HepG2 (cell line): Measurements from ENCODE around the gene HSD11B1. TPM values are rescaled to one million over a fixed set of nuclear protein-coding genes. Genes with fewer than 3 reads are reported as not detected.

Experiments
- ATAC-seq: fragments of 200-7000 bp; cut with Tn5 transposase; 3 replicates; pipeline ENCODE4 v1.9.1; 2020; ENCODE audit warnings: mild to moderate bottlenecking, moderate library complexity
- BruUV-seq: library from RNA; stranded (reverse); fragments of 400-500 nt; replicated peaks from 2 replicates; lab custom pipeline; 2021; lab: Mats Ljungman, UMichigan
- CTCF ChIA-PET: fragments of 300-600 bp; formaldehyde crosslinking; extraction: SDS; loops from one replicate; lab custom pipeline; 2021; ENCODE audit warnings: low total read pairs, inconsistent platforms, low intra/inter-chr PET ratio; lab: Yijun Ruan, JAX
- POLR2A ChIA-PET: fragments of 350-600 bp; sonication (Branson Sonifier 250); formaldehyde crosslinking; loops from one replicate; lab custom pipeline; 2020; ENCODE audit warnings: antibody characterized with exemption, inconsistent platforms; lab: Yijun Ruan, JAX
- DNase-seq: peaks from one replicate; pipeline ENCODE4 v3.0.0-alpha.2; 2015; ENCODE audit warnings: low spot score
- FAIRE-seq: peaks from 3 replicates; lab custom pipeline; 2011; peaks lifted over from hg19 to GRCh38; lab: Jason Lieb, UNC
- H2AFZ ChIP-seq: one replicate; pipeline ENCODE4 v1.6.1; 2011; ENCODE audit warnings: low read length, inconsistent platforms
- H3K27ac ChIP-seq: fragments of 300-600 bp; 3 replicates; pipeline ENCODE4 v1.8.0; 2011; ENCODE audit warnings: mixed run types, mild to moderate bottlenecking, mixed read lengths, low read length, inconsistent platforms; ENCODE audit not compliant: insufficient read depth; ENCODE audit errors: extremely low read length
- H3K27me3 ChIP-seq, 2 experiments: fragments of 200-600 bp in 1 of 2; 2 replicates in 1 of 2; 3 replicates in 1 of 2; pipeline versions ENCODE4 v1.6.0 to v1.8.0; 2011; ENCODE audit warnings: low read length in 2 of 2, mild to moderate bottlenecking in 2 of 2, moderate library complexity in 2 of 2, inconsistent platforms in 1 of 2; ENCODE audit not compliant: insufficient read depth in 2 of 2, control insufficient read depth in 1 of 2
- H3K36me3 ChIP-seq, 2 experiments: fragments of 200-600 bp in 1 of 2; replicated peaks in 1 of 2; 2 replicates in 1 of 2; 3 replicates in 1 of 2; pipeline versions ENCODE4 v1.5.1 to v1.8.0; 2011; ENCODE audit warnings: low read length in 2 of 2, inconsistent platforms in 1 of 2; ENCODE audit not compliant: insufficient read depth in 2 of 2, control insufficient read depth in 1 of 2
- H3K4me1 ChIP-seq: 2 replicates; pipeline ENCODE4 v1.5.1; 2012; ENCODE audit warnings: low read length, inconsistent platforms; ENCODE audit not compliant: insufficient read depth
- H3K4me2 ChIP-seq: 2 replicates; pipeline ENCODE4 v1.6.0; 2011; ENCODE audit warnings: low read depth, low read length, inconsistent platforms
- H3K4me3 ChIP-seq, 3 experiments: fragments of 200-600 bp in 1 of 3; sonication (generic), shearing (Covaris generic) in 1 of 3; replicated peaks in 1 of 3; 2 replicates each; pipeline ENCODE4 v1.5.1; 2011 to 2016; ENCODE audit warnings: low read length in 3 of 3, inconsistent platforms in 2 of 3, low read depth in 2 of 3, mild to moderate bottlenecking in 2 of 3, control low read depth in 1 of 3, mixed read lengths in 1 of 3; ENCODE audit not compliant: insufficient read depth in 1 of 3
- H3K79me2 ChIP-seq: one replicate; pipeline ENCODE4 v1.6.1; 2011; ENCODE audit warnings: low read length, inconsistent platforms; ENCODE audit not compliant: insufficient read depth
- H3K9ac ChIP-seq: 2 replicates; pipeline ENCODE4 v1.6.0; 2011; ENCODE audit warnings: mild to moderate bottlenecking, low read depth, low read length, inconsistent platforms; ENCODE audit not compliant: insufficient read depth
- H3K9me3 ChIP-seq: 2 replicates; pipeline ENCODE4 v1.5.1; 2012; ENCODE audit warnings: mild to moderate bottlenecking, low read length
- H4K20me1 ChIP-seq: 2 replicates; pipeline ENCODE4 v1.6.0; 2011; ENCODE audit warnings: inconsistent platforms, mild to moderate bottlenecking, low read length, moderate library complexity; ENCODE audit not compliant: insufficient read depth
- IKZF1 ChIP-seq: fragments of 450-650 bp; IDR thresholded peaks from 2 replicates; pipeline ENCODE4 v1.7.1; 2016
- LCORL ChIP-seq, 2 experiments: fragments of 450-650 bp in 1 of 2; sonication (generic) in 1 of 2; formaldehyde crosslinking in 1 of 2; IDR thresholded peaks; 2 replicates each; pipeline versions ENCODE4 v1.5.0 to v1.6.1; 2017 to 2020; ENCODE audit warnings: antibody characterized with exemption in 1 of 2, missing genetic modification reagents in 1 of 2
- MAF1 ChIP-seq: sonication (generic); formaldehyde crosslinking; IDR thresholded peaks from 2 replicates; pipeline ENCODE4 v1.5.0; 2020; ENCODE audit warnings: missing genetic modification reagents, borderline replicate concordance
- NPAS2 ChIP-seq: sonication (generic); formaldehyde crosslinking; IDR thresholded peaks from 2 replicates; pipeline ENCODE4 v1.8.0; 2022; ENCODE audit warnings: mild to moderate bottlenecking, missing genetic modification reagents, borderline replicate concordance
- TCF12 ChIP-seq, 2 experiments: fragments of 450-650 bp in 1 of 2; sonication (generic) in 1 of 2; formaldehyde crosslinking in 1 of 2; IDR thresholded peaks; 2 replicates each; pipeline versions ENCODE4 v1.6.1 to v1.8.0; 2017 to 2022; ENCODE audit warnings: antibody characterized with exemption in 1 of 2, mild to moderate bottlenecking in 1 of 2, missing genetic modification reagents in 1 of 2, moderate library complexity in 1 of 2
- TOPORS ChIP-seq: sonication (generic); formaldehyde crosslinking; IDR thresholded peaks from 2 replicates; pipeline ENCODE4 v1.8.0; 2023; ENCODE audit warnings: mild to moderate bottlenecking, missing genetic modification reagents
- ZNF124 ChIP-seq: sonication (generic); formaldehyde crosslinking; IDR thresholded peaks from 2 replicates; pipeline ENCODE4 v1.4.0; 2020; ENCODE audit warnings: missing genetic modification reagents
- ZNF552 ChIP-seq: sonication (generic); formaldehyde crosslinking; IDR thresholded peaks from 2 replicates; pipeline ENCODE4 v1.9.0; 2022; ENCODE audit warnings: missing genetic modification reagents, mild to moderate bottlenecking, borderline replicate concordance
- ZNF569 ChIP-seq: sonication (generic); formaldehyde crosslinking; IDR thresholded peaks from 2 replicates; pipeline ENCODE4 v1.5.0; 2020; ENCODE audit warnings: mild to moderate bottlenecking, missing genetic modification reagents, moderate library complexity, borderline replicate concordance
- ZNF775 ChIP-seq: sonication (generic); formaldehyde crosslinking; IDR thresholded peaks from 2 replicates; pipeline ENCODE4 v1.4.0; 2020; ENCODE audit warnings: missing genetic modification reagents, mild to moderate bottlenecking, moderate library complexity, borderline replicate concordance
- WGBS: methylation state at CpG from one replicate; pipeline ENCODE4 v1.1.6; 2017; ENCODE audit warnings: low lambda C conversion rate; 5-methylcytosine and 5-hydroxymethylcytosine counted together
- in situ Hi-C: cut with HindIII; loops from 2 replicates; pipeline ENCODE4 v1.10.0; 2017; ENCODE audit warnings: low pct_unique_long_range_greater_than_20kb; ENCODE audit not compliant: extremely low pct_ligation_motif_present
- intact Hi-C: fragments of 100-400 bp; cut with micrococcal nuclease; formaldehyde crosslinking; loops from one replicate; pipeline ENCODE4 v1.10.0; 2022; ENCODE audit not compliant: unreplicated experiment
- polyA plus RNA-seq, 8 experiments: library from polyadenylated mRNA; depleted of rRNA in 3 of 8; stranded (reverse) in 7 of 8; unstranded in 1 of 8; fragments of >200 nt; fragmentation: Illumina TruSeq in 4 of 8; extraction: Trizol in 4 of 8; gene quantifications; 2 replicates each; pipeline versions ENCODE4 v1.2.1 to v1.2.3, GENCODE V29; 2011 to 2016; ENCODE audit warnings: low read depth in 4 of 8, missing spikeins in 1 of 8, mixed read lengths in 1 of 8; ENCODE audit not compliant: insufficient read depth in 1 of 8
- total RNA-seq, 5 experiments: library from RNA; depleted of rRNA; stranded (reverse); fragments of >200 nt; fragmentation: Illumina TruSeq; extraction: Trizol; gene quantifications; 2 replicates each; pipeline ENCODE4 v1.2.3, GENCODE V29; 2016; ENCODE audit warnings: low read depth in 1 of 5

Gene HSD11B1
- total and polyA plus RNA-seq, 2 of the 13 experiments (the other 11 are each of a cell fraction or from before 2014, with no cell fraction given) = not detected

DNA sequence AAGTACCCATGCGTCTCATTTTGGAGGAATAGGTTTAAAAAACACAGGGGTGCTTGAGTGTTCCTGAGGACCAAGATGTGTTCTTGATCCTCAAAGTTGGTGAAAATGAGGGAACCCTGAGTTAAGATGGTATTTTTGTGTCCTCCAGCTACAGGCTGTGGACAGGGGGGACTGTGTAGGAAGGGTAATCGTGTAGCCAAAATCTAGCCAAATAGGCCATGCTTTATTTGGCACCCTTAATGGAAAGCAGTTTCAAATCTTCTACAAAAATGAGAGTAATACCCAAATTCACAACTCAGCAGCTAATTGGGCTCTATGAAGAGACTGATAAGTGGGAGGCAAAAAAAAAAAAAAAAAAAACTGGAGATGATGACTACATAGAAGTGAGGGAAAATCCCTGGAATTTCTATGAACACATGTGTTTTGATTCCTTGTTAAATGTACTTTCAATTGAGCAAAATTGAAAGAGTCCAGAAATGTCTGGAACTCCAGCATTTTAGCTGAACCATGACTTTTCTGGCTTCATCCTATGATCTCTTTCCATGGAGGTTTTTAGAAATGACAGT lies 470 bp downstream of the HSD11B1 start:
- no peaks in the 10 kb centered on the region for H3K4me1 ChIP-seq
- intact Hi-C loops (no loop called here), in situ Hi-C loops (loop anchor here (25.0 kb wide), 1 partner anchor 593 kb away; no protein-coding TSS in a partner anchor)
- 5% methylated on average over 2 of the region's 2 CpGs for WGBS
- H3K27me3 ChIP-seq = no peaks in the 10 kb centered on the region; a peak in 1 of 5 replicates
- H3K4me2 ChIP-seq = no peak overlapping the region
- no peak for ATAC-seq
- H3K9me3 ChIP-seq = no peaks in the 10 kb centered on the region
- no peak overlapping the region for H3K9ac ChIP-seq
- H3K4me3 ChIP-seq = no peak overlapping the region
- ChIA-PET POLR2A (no interaction called here), CTCF (no interaction called here)
- no peak overlapping the region for H3K27ac ChIP-seq
- no peaks in the 10 kb centered on the region for H3K79me2 ChIP-seq
- H3K36me3 ChIP-seq = no peaks in the 10 kb centered on the region
- no peak for FAIRE-seq
- no peaks in the 10 kb centered on the region for H4K20me1 ChIP-seq
- H2AFZ ChIP-seq = no peak overlapping the region
- BruUV-seq = no TSS peak
- DNase-seq = no peak
- TF ChIP-seq ZNF775 (no peak), ZNF124 (CRISPR knock-in tag) (no peak), NPAS2 (CRISPR knock-in tag) (no peak), LCORL (IDR thresholded peaks at IDR 0.05) (no peak), LCORL (CRISPR knock-in tag; IDR thresholded peaks at IDR 0.05) (no peak), TCF12 (IDR thresholded peaks at IDR 0.05) (no peak), TCF12 (CRISPR knock-in tag; IDR thresholded peaks at IDR 0.05) (no peak), TOPORS (CRISPR knock-in tag) (no peak), ZNF569 (CRISPR knock-in tag) (no peak), IKZF1 (no peak), ZNF552 (CRISPR knock-in tag) (no peak), MAF1 (CRISPR knock-in tag) (no peak)
